H9 (cell line): ENCODE data around the gene CELSR2. TPM values are rescaled to one million over a fixed set of nuclear protein-coding genes. Genes with fewer than 3 reads are reported as not detected.

Source experiments
- DNase-seq: peaks from one replicate; pipeline ENCODE4 v3.0.0-alpha.2; 2017
- H2AFZ ChIP-seq: one replicate; pipeline ENCODE4 v1.6.1; 2013; ENCODE audit warnings: mild to moderate bottlenecking, low read length, control low read depth, moderate library complexity
- H2AK5ac ChIP-seq: 2 replicates; pipeline ENCODE4 v1.6.1; 2013; ENCODE audit warnings: low read length, control low read depth, mixed read lengths; ENCODE audit not compliant: insufficient read length
- H2BK120ac ChIP-seq: one replicate; pipeline ENCODE4 v1.6.1; 2013; ENCODE audit warnings: low read depth, mild to moderate bottlenecking, low read length, control low read depth, inconsistent platforms; ENCODE audit not compliant: poor library complexity, severe bottlenecking
- H2BK12ac ChIP-seq: 2 replicates; pipeline ENCODE4 v1.6.1; 2013; ENCODE audit warnings: low read length, control low read depth, mixed read lengths, low read depth; ENCODE audit not compliant: insufficient read length
- H2BK15ac ChIP-seq: 2 replicates; pipeline ENCODE4 v1.6.1; 2013; ENCODE audit warnings: low read depth, low read length, control low read depth
- H2BK20ac ChIP-seq: one replicate; pipeline ENCODE4 v1.6.1; 2013; ENCODE audit warnings: low read depth, mild to moderate bottlenecking, low read length, control low read depth, inconsistent platforms; ENCODE audit not compliant: poor library complexity, severe bottlenecking
- H2BK5ac ChIP-seq: 2 replicates; pipeline ENCODE4 v1.6.1; 2013; ENCODE audit warnings: low read length, control low read depth, mixed read lengths; ENCODE audit not compliant: insufficient read length
- H3K14ac ChIP-seq: 2 replicates; pipeline ENCODE4 v1.6.1; 2013; ENCODE audit warnings: low read length, control low read depth; ENCODE audit not compliant: insufficient read depth
- H3K18ac ChIP-seq: 2 replicates; pipeline ENCODE4 v1.6.1; 2013; ENCODE audit warnings: low read depth, mild to moderate bottlenecking, mixed read lengths, low read length, control low read depth; ENCODE audit not compliant: insufficient read length
- H3K23ac ChIP-seq: 2 replicates; pipeline ENCODE4 v1.6.1; 2013; ENCODE audit warnings: low read length, control low read depth, mixed read lengths, low read depth; ENCODE audit not compliant: insufficient read length
- H3K23me2 ChIP-seq: 2 replicates; pipeline ENCODE4 v1.6.1; 2013; ENCODE audit warnings: low read depth, mild to moderate bottlenecking, mixed read lengths, low read length, control low read depth; ENCODE audit not compliant: insufficient read length, poor library complexity, severe bottlenecking
- H3K27ac ChIP-seq: 2 replicates; pipeline ENCODE4 v1.5.1; 2013; ENCODE audit warnings: low read length, control low read depth, mixed read lengths, low read depth; ENCODE audit not compliant: insufficient read length
- H3K27me3 ChIP-seq: 2 replicates; pipeline ENCODE4 v1.6.1; 2013; ENCODE audit warnings: low read length, control low read depth, inconsistent platforms; ENCODE audit not compliant: insufficient read depth
- H3K4ac ChIP-seq: 2 replicates; pipeline ENCODE4 v1.6.1; 2013; ENCODE audit warnings: low read depth, mild to moderate bottlenecking, control low read depth, inconsistent platforms, low read length, moderate library complexity
- H3K4me1 ChIP-seq: 2 replicates; pipeline ENCODE4 v1.6.1; 2013; ENCODE audit warnings: low read length, control low read depth, inconsistent platforms; ENCODE audit not compliant: insufficient read depth
- H3K4me2 ChIP-seq: 2 replicates; pipeline ENCODE4 v1.6.1; 2013; ENCODE audit warnings: low read length, control low read depth, mixed read lengths; ENCODE audit not compliant: insufficient read length, insufficient read depth
- H3K56ac ChIP-seq: 2 replicates; pipeline ENCODE4 v1.6.1; 2013; ENCODE audit warnings: low read depth, mild to moderate bottlenecking, mixed read lengths, low read length, control low read depth; ENCODE audit not compliant: insufficient read length
- H3K79me1 ChIP-seq: 2 replicates; pipeline ENCODE4 v1.6.1; 2013; ENCODE audit warnings: low read depth, mild to moderate bottlenecking, moderate library complexity, low read length, control low read depth, inconsistent platforms; ENCODE audit not compliant: insufficient read depth, poor library complexity, severe bottlenecking
- H3K79me2 ChIP-seq: 2 replicates; pipeline ENCODE4 v1.6.1; 2013; ENCODE audit warnings: low read length, control low read depth, inconsistent platforms; ENCODE audit not compliant: insufficient read depth
- H3K9ac ChIP-seq: 2 replicates; pipeline ENCODE4 v1.6.1; 2013; ENCODE audit warnings: low read length, control low read depth, mixed read lengths; ENCODE audit not compliant: insufficient read length; ENCODE audit errors: extremely low read depth
- H3K9me3 ChIP-seq: one replicate; pipeline ENCODE4 v1.6.1; 2013; ENCODE audit warnings: low read depth, low read length, inconsistent platforms; ENCODE audit not compliant: control insufficient read depth
- H3T11ph ChIP-seq: one replicate; pipeline ENCODE4 v1.6.1; 2013; ENCODE audit warnings: mild to moderate bottlenecking, low read length, control low read depth, inconsistent platforms
- H4K20me1 ChIP-seq: one replicate; pipeline ENCODE4 v1.6.1; 2013; ENCODE audit not compliant: control insufficient read depth, insufficient read length, insufficient read depth
- H4K5ac ChIP-seq: 2 replicates; pipeline ENCODE4 v1.6.1; 2013; ENCODE audit warnings: low read depth, mild to moderate bottlenecking, mixed read lengths, low read length, control low read depth; ENCODE audit not compliant: insufficient read length
- H4K8ac ChIP-seq: replicated peaks from 2 replicates; pipeline ENCODE4 v1.6.1; 2013; ENCODE audit warnings: low read length, control low read depth, mixed read lengths, low read depth; ENCODE audit not compliant: insufficient read length
- H4K91ac ChIP-seq: 2 replicates; pipeline ENCODE4 v1.6.1; 2013; ENCODE audit warnings: low read depth, mild to moderate bottlenecking, moderate library complexity, mixed read lengths, low read length, control low read depth; ENCODE audit not compliant: insufficient read length
- H3K27ac Mint-ChIP-seq, 3 experiments: 2 replicates in 2 of 3; 3 replicates in 1 of 3; pipeline ENCODE4 v1.8.0; 2020 to 2021; ENCODE audit warnings: mixed read lengths in 3 of 3, mild to moderate bottlenecking in 1 of 3, moderate library complexity in 1 of 3
- H3K27me3 Mint-ChIP-seq: 2 replicates; pipeline ENCODE4 v1.8.0; 2021; ENCODE audit warnings: low read depth, mild to moderate bottlenecking, moderate library complexity, mixed read lengths
- H3K36me3 Mint-ChIP-seq, 3 experiments: 2 replicates in 2 of 3; 3 replicates in 1 of 3; pipeline ENCODE4 v1.8.0; 2020 to 2021; ENCODE audit warnings: low read depth in 3 of 3, mixed read lengths in 3 of 3; ENCODE audit not compliant: insufficient read depth in 1 of 3
- H3K4me1 Mint-ChIP-seq, 2 experiments: 2 replicates each; pipeline ENCODE4 v1.8.0; 2020; ENCODE audit warnings: mixed read lengths in 2 of 2
- H3K4me3 Mint-ChIP-seq, 2 experiments: 2 replicates in 1 of 2; 3 replicates in 1 of 2; pipeline ENCODE4 v1.8.0; 2020 to 2021; ENCODE audit warnings: mild to moderate bottlenecking in 2 of 2, mixed read lengths in 2 of 2, moderate library complexity in 1 of 2
- H3K9me3 Mint-ChIP-seq, 2 experiments: 2 replicates in 1 of 2; 3 replicates in 1 of 2; pipeline ENCODE4 v1.8.0; 2020; ENCODE audit warnings: mild to moderate bottlenecking in 2 of 2, mixed read lengths in 2 of 2, moderate library complexity in 1 of 2
- CTCF ChIP-seq: fragments of 200-600 bp; sonication (generic); conservative IDR thresholded peaks from 3 replicates; pipeline ENCODE4 v1.8.0; 2021; ENCODE audit warnings: antibody characterized with exemption, mild to moderate bottlenecking
- WGBS: extraction: QIAGEN DNeasy Blood & Tissue Kit; methylation state at CpG from one replicate; pipeline ENCODE4 v1.1.7; 2013; ENCODE audit warnings: missing lambda C conversion rate, low lambda C conversion rate, mixed read lengths; ENCODE audit not compliant: insufficient read length; ENCODE audit errors: extremely low coverage; 5-methylcytosine and 5-hydroxymethylcytosine counted together
- total RNA-seq: library from RNA; stranded (reverse); gene quantifications from 2 replicates; pipeline ENCODE4 v1.2.1, GENCODE V29; 2021

The CELSR2 gene
- total RNA-seq, 1 experiment from 2014 or later = 29.2 TPM

GRCh38 chr1:109207467-109208103 is 41.8 kb upstream of the CELSR2 start:
- Histone ChIP-seq H2BK12ac (no peak overlapping the region), H2AK5ac (no peak overlapping the region), H4K8ac (no peak overlapping the region), H4K91ac (no peak overlapping the region), H4K5ac (no peak overlapping the region), H2BK120ac (no peak overlapping the region), H3K4ac (no peak overlapping the region), H3K23me2 (no peaks in the 10 kb centered on the region), H2BK20ac (no peak overlapping the region), H2AFZ (no peak overlapping the region), H2BK5ac (no peak overlapping the region), H3K27ac (no peak overlapping the region), H3K14ac (no peak overlapping the region), H3T11ph (no peak overlapping the region), H3K4me1 (no peaks in the 10 kb centered on the region), H3K56ac (no peak overlapping the region), H3K4me2 (no peak overlapping the region), H4K20me1 (no peaks in the 10 kb centered on the region), H3K9me3 (no peaks in the 10 kb centered on the region), H3K79me2 (no peaks in the 10 kb centered on the region), H3K9ac (no peak overlapping the region), H3K79me1 (no peaks in the 10 kb centered on the region), H2BK15ac (no peak overlapping the region), H3K18ac (no peak overlapping the region), H3K23ac (no peak overlapping the region), H3K27me3 (no peaks in the 10 kb centered on the region)
- Mint-ChIP-seq H3K9me3 (no peaks in the 10 kb centered on the region), H3K4me1 (peaks cover 0 to 4% of the 10 kb centered on the region in 2 experiments; a peak in 2 of 4 replicates), H3K27ac (no peak overlapping the region), H3K36me3 (no peaks in the 10 kb centered on the region), H3K4me3 (no peak overlapping the region), H3K27me3 (peaks cover 4% of the 10 kb centered on the region)
- DNase-seq = no peak
- no peak for TF ChIP-seq CTCF
- no CpG with 5 or more reads among the region's 7 CpGs for WGBS
